HG02870 (cell line): ENCODE measurements around the gene MUSTN1.

Experiments used
- ATAC-seq: cut with Tn5 transposase; IDR thresholded peaks from one replicate; pipeline ENCODE4 v1.9.1; 2021; ENCODE audit warnings: mild to moderate bottlenecking, moderate library complexity; ENCODE audit not compliant: unreplicated experiment

The MUSTN1 gene

DNA sequence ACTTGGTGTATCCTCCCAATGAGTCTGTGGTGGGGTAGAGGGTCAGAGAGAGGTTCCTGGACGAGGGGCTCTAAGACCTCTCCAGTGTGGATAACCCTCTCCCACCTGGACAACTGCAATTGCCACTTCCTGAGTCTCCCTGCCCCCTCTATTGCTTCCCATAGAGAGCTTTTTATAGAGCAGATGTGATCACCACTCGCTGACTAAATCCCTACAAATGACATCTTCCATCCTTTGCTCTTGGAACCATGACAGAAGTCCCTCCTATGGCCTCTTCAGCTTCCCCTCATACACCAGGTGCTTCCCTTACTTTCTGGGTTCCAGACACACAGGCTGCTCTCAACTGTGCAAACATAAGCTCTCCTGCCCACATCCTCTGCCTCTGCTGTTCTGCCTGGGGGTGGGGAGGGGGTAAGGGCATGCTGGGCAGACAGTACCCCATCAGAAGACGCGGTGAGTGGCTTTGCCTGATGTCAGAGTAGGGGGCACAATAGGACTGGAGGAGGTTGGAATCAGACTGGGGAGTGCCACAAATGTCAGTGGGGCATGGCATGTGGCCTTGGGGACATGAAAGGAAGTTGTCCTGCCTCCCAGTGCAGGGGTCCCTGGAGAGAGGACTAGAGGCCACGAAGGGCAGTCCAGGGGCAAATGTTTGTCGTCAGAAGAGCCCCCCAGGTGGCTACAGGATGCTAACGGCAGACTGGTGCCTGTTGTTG lies 25.0 kb downstream of the MUSTN1 start:
- no peak for ATAC-seq

DNA sequence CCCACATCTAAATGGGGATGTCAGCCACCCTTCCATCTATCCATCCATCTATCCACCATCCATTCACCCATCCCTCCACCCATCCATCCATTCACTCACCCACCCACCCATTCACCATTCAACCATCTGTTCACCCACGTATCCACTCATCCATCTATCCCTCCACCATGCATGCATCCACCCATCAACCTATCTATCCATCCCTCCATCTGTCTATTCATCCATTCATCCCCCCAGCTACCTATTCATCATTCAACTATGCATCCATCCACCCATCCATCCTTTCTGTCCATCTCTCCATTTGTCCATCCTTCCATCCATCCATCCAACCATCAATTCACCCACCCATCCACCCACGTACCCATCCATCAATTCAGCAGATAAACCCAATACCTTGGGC lies 25.7 kb downstream of the MUSTN1 start:
- ATAC-seq: no peak

DNA sequence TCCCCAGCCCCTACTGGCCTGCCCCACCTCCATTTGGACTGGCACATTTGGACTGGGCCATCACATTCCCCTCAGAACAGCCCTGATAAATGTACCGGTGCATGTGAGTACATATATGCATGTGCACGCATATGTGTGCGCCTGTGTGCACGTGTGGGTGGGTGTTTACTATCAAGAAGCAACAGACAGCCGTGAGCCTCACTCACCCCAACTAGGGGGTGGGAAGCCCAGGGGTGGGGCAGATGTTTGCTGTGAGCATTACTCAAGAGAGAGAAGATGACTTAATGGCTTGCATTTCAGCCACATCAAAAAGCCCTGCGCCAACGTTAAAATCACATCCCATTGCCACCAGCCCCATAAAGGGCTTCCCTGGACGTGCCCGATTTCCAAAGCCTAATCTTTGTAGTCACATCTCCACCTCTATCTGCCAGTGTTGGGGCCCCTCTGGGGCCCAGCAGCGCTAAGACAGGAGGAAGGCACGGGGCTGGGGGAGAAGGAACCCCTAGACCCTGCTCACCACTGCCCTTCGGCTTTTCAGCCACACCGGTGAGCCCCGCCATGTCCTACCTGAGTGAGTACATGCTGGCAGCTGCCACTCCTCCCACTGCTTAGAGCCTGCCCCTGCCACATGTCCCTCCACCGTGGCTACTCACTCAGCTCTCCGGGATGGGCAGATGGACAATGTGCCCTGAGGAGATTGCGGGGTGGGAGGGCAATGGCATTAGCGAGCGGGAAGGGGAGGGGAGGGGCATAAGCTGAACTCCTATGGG lies 29.4 kb downstream of the MUSTN1 start:
- ATAC-seq: no peak

DNA sequence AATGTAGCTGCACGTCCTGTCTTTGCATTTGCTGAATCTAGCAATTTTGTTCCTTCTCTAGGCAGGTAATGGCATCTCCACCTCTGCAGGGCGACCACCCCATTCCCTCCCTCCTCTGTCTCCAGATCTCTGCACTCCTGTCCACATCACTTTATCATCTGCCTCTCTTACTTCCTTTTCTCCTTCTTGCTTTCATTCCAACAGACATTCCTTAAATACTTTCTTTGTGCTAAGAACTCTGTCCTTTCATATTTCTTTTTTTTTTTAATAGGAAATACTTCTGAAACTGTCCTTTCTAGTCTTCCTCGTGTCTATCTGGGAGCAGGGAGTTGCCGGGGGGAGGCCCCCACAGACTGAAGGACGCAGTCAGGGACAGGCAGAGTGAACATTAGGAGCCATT lies 33.0 kb downstream of the MUSTN1 start:
- no peak for ATAC-seq

DNA sequence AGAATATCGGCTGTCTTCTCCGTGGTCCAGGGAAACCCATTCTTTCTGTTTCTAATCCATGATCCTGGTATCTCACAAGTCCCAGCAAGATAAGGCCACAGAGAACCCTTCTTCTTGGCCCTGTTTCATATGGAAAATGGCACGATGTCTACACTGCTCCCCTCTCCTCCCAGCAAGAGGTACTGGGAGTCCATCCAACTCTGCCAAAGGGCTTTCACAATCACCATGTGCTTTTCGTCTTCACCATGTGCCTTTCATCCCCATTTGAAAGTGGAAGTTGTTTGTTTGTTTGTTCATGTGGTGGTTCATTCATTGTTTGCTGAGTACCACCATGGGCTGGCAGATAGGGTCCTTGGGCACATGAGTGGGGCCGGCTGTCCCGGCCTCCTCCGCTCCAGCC lies 34.7 kb downstream of the MUSTN1 start:
- ATAC-seq: no peak

DNA sequence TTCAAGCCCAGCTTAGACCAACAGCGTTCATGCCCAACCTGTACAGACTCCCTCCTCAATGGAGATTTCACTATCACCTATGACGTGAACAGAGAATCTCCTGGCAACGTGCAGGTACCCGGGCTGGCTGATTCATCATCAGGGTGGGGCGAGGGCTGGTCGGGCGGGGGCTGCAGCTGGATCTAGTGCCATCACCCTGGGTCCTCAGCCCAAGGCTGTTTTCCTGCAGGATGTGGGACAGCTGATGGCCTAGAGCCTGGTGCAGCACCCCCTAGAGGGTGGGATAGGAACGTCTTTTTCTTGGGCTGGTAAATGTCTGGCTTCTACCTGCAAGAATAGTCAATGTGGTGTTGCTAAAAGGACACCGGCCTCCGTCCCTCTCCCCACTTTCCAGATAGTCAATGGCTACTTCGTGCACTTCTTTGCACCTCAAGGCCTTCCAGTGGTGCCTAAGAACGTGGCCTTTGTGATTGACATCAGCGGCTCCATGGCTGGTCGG lies 35.8 kb downstream of the MUSTN1 start:
- no peak for ATAC-seq

DNA sequence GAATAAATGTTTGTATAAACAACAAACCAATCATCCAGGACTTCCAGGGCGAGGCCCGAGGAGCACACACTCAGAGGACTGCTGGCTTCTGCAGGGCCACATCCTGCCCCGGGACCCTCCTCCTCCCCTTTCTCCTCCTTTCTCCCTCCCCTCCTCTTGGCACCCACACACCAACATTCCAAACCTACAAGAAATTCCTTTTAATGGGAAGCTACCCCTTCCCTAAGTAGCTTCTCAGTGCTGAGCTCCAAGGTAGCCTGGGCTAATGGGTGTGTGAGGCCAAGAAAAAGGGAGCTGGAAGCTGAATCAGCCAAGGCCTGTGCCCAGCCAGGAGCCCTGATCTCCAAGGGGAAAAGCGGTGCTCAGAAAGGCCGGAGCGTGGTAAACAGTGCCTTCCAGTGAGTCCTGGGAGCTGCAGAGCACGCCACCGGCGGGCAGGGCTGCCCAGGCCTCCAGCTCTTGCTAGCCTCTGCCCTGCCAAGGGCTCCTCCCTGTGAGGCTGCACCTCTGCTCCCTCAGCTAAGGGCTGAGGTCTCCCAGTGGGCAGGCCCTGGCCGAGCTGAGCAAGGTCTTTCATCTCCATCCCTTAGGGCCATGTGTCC lies 36.3 kb downstream of the MUSTN1 start:
- no peak for ATAC-seq

DNA sequence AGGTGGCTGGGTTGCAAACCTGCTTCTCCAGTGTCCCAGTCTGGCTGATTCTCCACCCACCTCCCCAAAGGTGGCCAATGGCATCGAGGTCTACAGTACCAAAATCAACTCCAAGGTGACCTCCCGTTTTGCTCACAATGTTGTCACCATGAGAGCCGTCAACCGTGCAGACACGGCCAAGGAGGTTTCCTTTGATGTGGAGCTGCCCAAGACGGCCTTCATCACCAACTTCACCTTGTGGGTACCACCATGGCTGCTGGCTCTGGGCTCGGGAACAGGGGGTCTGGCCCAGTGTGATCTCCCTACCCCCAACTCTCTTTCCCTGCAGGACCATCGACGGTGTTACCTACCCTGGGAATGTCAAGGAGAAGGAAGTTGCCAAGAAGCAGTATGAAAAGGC lies 38.4 kb downstream of the MUSTN1 start:
- ATAC-seq: no peak

DNA sequence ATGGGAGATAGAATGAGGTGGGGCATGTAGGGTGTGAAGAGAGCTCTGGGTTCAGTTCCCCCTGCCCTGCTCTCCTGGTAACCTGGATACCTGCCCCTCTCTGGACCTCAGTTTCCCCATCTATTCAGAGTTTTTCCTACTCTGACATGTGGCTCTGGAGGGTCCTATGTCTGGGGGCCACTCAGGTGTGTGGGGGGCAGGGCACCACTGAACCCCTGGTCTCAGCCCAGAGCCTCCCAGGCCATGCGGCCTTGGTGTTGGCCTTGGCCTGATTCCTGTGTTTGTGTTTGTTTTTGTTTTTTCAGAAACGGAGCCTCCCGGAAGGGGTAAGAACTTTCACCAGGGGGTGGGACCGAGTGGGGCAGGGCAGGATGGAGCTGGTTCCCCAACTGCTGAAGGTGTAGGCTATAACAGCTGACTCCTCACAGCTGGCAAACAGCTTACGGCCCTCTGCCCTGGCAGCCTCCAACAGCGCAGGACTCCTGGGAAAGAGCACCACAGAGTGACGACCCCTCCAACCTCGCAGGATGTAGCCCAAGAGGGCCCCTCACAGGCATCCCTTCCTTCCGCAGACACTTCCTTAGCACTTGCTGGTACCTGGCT lies 39.4 kb downstream of the MUSTN1 start:
- no peak for ATAC-seq

DNA sequence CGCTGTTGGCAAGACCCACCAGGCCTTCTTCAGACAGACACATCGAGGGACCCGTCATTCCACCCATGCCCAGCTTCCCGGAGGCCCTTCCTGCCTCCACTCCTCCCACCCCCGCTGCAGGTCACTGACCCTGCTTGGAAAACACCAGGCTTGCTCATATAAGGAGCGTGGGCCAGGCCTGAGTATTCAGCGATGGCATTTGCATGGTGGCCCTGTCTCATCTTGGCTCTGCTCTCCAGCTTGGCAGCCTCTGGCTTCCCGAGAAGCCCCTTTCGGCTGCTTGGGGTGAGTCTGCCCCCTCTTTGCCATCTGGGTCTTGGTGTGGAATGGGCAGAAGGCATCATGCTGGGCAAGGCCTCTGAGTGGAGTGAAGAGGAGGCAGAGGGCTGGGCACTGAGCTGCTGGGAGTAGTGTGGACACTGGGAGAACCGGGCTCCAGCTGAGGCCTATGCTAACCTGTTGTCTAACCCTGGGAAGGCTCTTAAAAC lies 40.2 kb downstream of the MUSTN1 start, which contains the start of gene ITIH3:
ITIH3 (plus strand) TSS at position 185 of the 488 bp plus-strand sequence; CDS start at position 193, 8 bp downstream.
- ATAC-seq: no peak

DNA sequence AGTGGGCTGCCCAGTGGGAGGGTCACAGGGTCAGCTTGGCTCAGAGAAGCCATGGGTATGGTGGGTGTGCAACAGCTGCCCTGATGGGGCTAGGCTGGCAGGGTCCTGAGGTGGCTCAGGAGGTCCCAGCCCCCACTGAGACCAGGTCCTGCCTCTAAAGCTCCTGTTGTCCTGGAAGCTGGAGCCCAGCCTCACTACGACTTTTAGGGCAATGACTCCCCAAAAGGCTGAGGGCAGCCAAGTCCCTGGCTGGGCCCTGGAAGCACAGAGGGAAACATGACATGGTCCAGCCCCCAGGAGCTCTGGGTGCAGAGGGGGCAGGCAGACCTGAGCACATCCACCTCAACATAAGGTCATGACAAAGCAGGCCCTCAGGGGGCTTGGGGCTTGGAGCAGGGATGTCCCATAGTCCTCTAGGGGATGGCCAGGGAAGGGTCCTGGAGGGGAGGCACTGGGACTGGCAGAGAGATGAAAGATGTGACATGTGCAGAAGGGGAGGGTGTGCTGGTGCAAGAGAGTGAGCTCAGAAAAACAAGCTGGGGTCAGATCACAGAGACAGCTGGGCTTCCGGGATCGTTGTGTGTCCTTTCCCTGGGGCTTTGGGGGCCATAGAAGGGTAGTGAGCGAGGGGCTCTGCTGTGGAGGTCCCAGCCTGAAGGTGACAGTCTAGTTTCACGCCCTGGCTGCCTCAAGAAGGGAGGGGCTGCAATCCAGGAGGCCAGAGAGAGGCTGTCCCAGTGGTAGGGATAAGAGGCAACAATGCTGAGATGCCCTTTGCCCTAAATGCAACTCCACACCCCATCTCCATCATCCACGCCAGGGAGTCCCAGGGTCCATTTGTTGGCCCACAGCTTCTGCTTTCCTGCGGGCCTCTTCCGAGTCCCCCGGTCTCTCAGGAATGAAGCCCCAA lies 40.9 kb downstream of the MUSTN1 start:
- ATAC-seq: no peak

DNA sequence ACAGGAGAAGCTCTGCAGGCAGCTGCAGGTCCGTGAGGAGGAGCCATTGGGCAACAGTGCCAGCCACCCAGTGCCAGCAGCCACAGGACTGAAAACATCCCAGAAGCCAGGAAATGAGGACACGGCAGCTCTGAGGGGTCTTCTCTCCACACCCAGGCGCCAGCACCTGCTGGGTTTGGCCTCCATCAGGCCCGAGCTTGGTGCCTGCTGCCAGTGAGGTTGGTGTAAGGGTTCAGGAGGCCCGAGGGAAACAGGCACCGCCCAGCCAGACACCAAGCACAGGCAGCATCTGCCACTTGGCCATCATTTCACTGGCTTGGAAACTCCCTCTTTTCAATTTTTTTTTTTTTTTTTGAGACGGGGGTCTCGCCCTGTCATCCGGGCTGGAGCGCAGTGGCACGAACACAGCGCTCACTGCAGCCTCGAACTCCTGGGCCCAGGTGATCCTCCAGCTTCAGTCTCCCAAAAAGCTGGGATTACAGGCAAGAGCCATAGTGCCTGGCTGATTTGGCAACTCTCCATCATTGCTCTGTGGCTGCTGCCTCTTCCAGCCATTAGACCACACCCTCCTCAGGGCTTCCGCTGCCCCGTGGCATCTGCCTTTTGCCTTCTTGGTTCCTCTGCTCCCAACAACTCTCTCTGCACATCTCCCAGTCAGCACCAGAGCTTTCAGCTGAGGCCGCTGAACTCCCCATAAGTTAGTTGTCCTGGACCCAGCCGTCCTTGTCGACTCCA lies 41.7 kb downstream of the MUSTN1 start:
- ATAC-seq: no peak

DNA sequence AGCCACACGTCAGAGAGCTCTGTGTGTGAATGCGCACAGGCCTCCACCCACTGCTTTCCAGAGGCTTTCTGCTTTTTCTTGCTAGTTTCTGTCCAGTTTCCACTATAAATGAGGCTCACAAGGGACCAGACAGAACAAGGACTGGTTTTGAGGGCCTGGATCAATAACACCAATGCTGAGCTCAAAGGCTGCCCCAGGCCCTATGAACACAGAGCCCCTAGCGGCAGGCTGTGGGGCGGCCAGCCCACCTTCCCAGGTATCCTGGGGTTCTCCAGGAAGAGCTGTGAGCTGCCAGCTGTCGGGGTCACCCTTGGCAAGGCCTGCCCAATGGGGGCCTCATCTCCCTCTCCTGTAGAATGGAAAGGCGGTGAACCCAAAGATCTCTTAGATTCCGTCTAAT lies 42.4 kb downstream of the MUSTN1 start:
- no peak for ATAC-seq

DNA sequence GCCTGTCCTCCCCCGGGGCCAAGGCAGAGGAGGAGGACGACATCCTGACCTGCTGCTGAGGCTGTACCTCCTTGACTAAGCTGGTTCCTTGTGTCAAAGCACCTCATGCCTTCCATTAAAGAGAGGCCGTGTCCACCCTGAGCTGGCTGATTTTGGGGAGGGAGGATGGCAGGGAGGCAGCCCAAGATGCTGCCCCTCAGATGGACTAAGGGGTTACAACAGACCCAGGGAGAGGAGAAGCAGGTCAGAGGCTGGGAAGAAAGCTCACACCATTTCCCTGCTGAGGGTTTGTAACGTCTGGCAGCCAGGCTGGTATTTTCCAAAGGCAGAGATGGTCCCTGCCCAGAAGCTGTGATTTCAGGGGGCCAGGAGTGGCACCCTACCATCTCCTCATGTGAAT lies 42.9 kb downstream of the MUSTN1 start:
- ATAC-seq: no peak

DNA sequence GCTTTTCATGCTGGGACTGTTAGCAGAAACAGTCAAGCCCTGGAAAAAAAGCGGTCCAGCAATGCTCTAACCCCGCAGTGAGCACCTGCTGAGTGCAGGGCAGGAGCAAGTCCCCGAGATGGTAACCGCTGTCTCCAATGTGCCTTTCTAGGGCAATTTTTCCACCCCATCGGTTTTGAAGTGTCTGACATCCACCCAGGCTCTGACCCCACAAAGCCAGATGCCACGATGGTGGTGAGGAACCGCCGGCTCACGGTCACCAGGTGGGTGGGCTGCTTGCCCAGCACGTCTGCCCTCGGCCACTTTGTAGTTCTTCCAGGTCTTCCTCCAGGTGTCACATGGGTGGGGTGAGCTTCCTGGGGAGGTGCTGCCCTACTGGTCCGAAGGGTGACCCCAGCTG lies 43.5 kb downstream of the MUSTN1 start:
- no peak for ATAC-seq

DNA sequence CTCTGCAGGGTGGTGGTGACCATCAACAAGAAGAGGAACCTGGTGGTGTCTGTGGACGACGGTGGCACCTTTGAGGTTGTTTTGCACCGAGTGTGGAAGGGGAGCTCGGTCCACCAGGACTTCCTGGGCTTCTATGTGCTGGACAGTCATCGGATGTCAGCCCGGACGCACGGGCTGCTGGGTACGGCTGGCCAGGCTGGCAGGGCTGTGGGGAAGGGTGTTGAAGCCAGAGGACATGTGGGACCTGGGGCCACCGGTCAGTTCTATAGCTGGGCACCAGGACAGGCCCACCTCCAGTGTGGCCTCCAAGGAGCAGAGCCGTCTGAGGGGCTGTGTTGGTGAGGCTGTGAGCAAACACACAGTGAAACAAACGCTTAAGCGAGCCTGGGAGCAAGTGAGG lies 44.1 kb downstream of the MUSTN1 start:
- ATAC-seq: no peak

DNA sequence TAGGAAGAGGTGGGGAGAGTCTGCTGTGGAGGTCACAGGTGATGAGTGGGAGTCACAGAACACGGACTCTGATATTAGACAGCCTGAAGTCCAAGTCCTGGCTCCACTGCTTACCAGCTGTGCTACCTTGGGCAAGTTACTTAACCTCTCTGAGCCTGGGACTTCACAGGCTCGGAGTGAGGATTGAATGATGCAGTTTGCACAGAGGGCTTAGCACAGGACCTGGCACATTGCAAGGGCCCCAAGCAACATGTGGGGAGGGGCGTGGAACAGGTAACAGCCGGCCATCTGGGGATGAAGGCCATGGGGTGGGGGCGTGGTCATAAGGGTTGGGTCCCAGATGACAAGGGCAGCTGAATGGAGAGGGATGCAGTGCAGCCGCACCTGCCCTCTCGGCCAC lies 44.5 kb downstream of the MUSTN1 start:
- no peak for ATAC-seq

DNA sequence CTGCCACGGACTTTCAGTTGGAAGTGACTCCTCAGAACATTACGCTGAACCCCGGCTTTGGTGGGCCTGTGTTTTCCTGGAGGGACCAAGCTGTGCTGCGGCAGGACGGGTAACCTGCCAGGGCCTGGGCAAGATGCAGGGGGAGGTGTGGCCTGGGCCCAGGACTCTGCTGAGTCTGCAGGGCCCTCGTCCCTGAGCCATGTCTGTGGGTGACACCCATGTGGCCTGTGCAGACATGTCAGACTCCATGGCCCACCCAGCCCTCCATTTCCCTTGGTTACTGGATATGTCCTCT lies 45.1 kb downstream of the MUSTN1 start:
- no peak for ATAC-seq

DNA sequence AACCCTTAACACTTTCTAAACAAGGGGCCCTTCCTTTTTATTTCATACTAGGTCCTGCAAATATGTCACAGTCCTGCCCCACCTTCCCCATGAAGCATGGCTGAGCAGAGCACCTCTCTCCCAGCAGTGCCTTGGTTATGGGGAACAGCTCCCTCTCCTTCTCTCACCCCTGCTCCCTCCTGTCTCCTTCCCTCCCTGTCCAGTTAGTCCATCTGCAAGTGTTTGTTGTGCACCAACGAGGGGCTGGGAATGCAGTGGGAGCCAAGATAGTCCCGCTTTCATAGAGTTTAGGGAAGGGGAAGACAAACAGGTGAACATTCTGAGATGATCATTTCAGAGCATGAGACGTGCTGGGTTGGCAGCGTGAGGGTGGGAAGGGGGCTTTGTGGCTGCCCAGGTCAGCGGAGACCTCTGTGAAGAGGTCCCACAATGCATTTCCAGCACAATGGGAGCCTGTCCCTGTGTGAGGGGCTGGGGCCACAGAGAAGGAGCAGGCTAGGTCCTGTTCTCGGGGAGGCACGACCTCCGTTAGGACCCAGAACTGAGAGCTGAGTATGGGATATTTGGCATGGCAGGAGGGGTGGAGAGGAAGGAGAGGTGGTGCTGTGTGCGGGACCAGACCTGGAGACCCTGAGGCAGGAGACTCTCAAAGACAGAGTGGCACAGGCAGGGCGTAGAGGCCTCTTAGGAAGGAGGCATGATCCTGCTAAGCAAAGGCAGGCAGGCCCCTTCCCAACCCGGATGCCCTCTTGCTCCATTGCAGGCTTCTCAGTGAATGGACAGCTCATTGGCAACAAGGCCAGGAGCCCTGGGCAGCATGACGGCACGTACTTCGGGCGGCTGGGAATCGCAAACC lies 45.7 kb downstream of the MUSTN1 start:
- ATAC-seq: no peak
